K562 (cell line): ENCODE measurements around the gene MKLN1. TPM values are rescaled to one million over a fixed set of nuclear protein-coding genes. Genes with fewer than 3 reads are reported as not detected.

ENCODE experiments used
- CTCF ChIP-seq, 3 experiments: IDR thresholded peaks in 2 of 3; conservative IDR thresholded peaks in 1 of 3; 2 replicates each; pipeline ENCODE4 v1.5.1; 2011 to 2012; ENCODE audit warnings: low read length in 3 of 3, mild to moderate bottlenecking in 3 of 3, control low read depth in 2 of 3, improper control_type of control experiment in 1 of 3, inconsistent platforms in 1 of 3, low read depth in 1 of 3, mixed read lengths in 1 of 3, moderate library complexity in 1 of 3; ENCODE audit not compliant: insufficient read depth in 2 of 3
- CTCFL ChIP-seq: IDR thresholded peaks from 2 replicates; pipeline ENCODE4 v1.6.1; 2011; ENCODE audit warnings: borderline replicate concordance, low read depth, mild to moderate bottlenecking, moderate library complexity, low read length; ENCODE audit not compliant: insufficient read depth, poor library complexity, severe bottlenecking
- DIDO1 ChIP-seq: fragments of 450-650 bp; IDR thresholded peaks from 2 replicates; pipeline ENCODE4 v1.6.1; 2016; ENCODE audit warnings: low read depth, missing biosample characterization, missing genetic modification characterization
- HCFC1 ChIP-seq: IDR thresholded peaks from 2 replicates; pipeline ENCODE4 v1.6.1; 2012; ENCODE audit warnings: low read depth, low read length, improper control_type of control experiment
- HDGF ChIP-seq: fragments of 450-650 bp; IDR thresholded peaks from 2 replicates; pipeline ENCODE4 v1.6.1; 2016
- HES1 ChIP-seq: fragments of 450-650 bp; IDR thresholded peaks from 2 replicates; pipeline ENCODE4 v1.6.1; 2016; ENCODE audit warnings: low read depth, mild to moderate bottlenecking, moderate library complexity
- HEY1 ChIP-seq: fragments of 250-450 bp; sonication (Bioruptor Pico); IDR thresholded peaks from 2 replicates; pipeline ENCODE4 v1.5.0; 2020; ENCODE audit warnings: mild to moderate bottlenecking, moderate library complexity, borderline replicate concordance
- NR2C2 ChIP-seq, 2 experiments: fragments of 200-800 bp in 1 of 2; sonication (Bioruptor generic) in 1 of 2; sonication (generic) in 1 of 2; formaldehyde crosslinking in 1 of 2; IDR thresholded peaks; 2 replicates each; pipeline versions ENCODE4 v1.6.1 to v1.8.0; 2016 to 2022; ENCODE audit warnings: mild to moderate bottlenecking in 1 of 2, missing compliant biosample characterization in 1 of 2, missing genetic modification characterization in 1 of 2, missing genetic modification reagents in 1 of 2
- RBBP5 ChIP-seq: fragments of 200-600 bp; sonication (generic); IDR thresholded peaks from 2 replicates; pipeline ENCODE4 v1.6.1; 2012; ENCODE audit warnings: borderline replicate concordance, mild to moderate bottlenecking, low read length, control low read depth, inconsistent platforms; ENCODE audit not compliant: insufficient read depth, poor library complexity, severe bottlenecking
- ZMIZ1 ChIP-seq, 2 experiments: fragments of 150-350 bp in 1 of 2; IDR thresholded peaks; 2 replicates each; pipeline ENCODE4 v1.6.1; 2012 to 2016; ENCODE audit warnings: low read depth in 2 of 2, low read length in 2 of 2, mild to moderate bottlenecking in 1 of 2, moderate library complexity in 1 of 2
- ZNF384 ChIP-seq: IDR thresholded peaks from 2 replicates; pipeline ENCODE4 v1.6.1; 2012; ENCODE audit warnings: low read depth, low read length, improper control_type of control experiment
- ZNF395 ChIP-seq: fragments of 200-800 bp; sonication (Bioruptor generic); IDR thresholded peaks from 2 replicates; pipeline ENCODE4 v1.6.1; 2017; ENCODE audit warnings: missing genetic modification characterization, missing compliant biosample characterization
- ZNF41 ChIP-seq: fragments of 250-450 bp; sonication (Bioruptor Pico); conservative IDR thresholded peaks from 2 replicates; pipeline ENCODE4 v1.4.0; 2020; ENCODE audit warnings: mild to moderate bottlenecking
- polyA plus RNA-seq, 8 experiments: library from polyadenylated mRNA; depleted of rRNA in 4 of 8; stranded (reverse) in 5 of 8; unstranded in 3 of 8; fragments of >200 nt; fragmentation: Nextera tagmentation in 2 of 8; fragmentation: Illumina TruSeq in 1 of 8; extraction: Ambion mirVana in 2 of 8; extraction: Trizol in 1 of 8; gene quantifications; 2 replicates each; pipeline versions ENCODE4 v1.2.1 to v1.2.3, GENCODE V29; 2011 to 2014; ENCODE audit warnings: inconsistent platforms in 1 of 8, missing spikeins in 1 of 8
- total RNA-seq, 7 experiments: library from RNA; depleted of rRNA in 6 of 7; stranded (reverse); fragments of >200 nt in 6 of 7; fragmentation: Illumina TruSeq in 2 of 7; extraction: Trizol in 2 of 7; gene quantifications; 2 replicates each; pipeline versions ENCODE4 v1.2.1 to v1.2.3, GENCODE V29; 2011 to 2021; ENCODE audit warnings: low replicate concordance in 1 of 7

Gene MKLN1
- total and polyA plus RNA-seq, 9 of the 15 experiments (the other 6 are each of a cell fraction or from before 2014, with no cell fraction given), result 18.6 to 80.4 (median 56.0) TPM

GRCh38 chr7:131544449-131545301, 217.0 kb downstream of the MKLN1 start (continued):
- TF ChIP-seq CTCF (IDR thresholded peaks at IDR 0.05 in 2 of 3, conservative IDR thresholded peaks at IDR 0.05 in 1 of 3; ENCODE audit: insufficient read depth in 2 of 3, low read depth in 1 of 3, low read length in 3 of 3) (peak; percentile 84 to 99 (median 99)), ZNF395 (CRISPR knock-in tag) (no peak), ZMIZ1 (IDR thresholded peaks at IDR 0.05; ENCODE audit: low read depth in 2 of 2, low read length in 2 of 2) (0 out of 4 replicates have a peak, but pooled peaks of 1 of the 2 experiments have one; percentile 25), HCFC1 (0 out of 2 replicates have a peak, but pooled peaks have one; percentile 32), ZNF41 (CRISPR knock-in tag) (peak; percentile 83), CTCFL (peak; percentile 57), RBBP5 (no peak), NR2C2 (CRISPR knock-in tag; IDR thresholded peaks at IDR 0.05) (no peak), NR2C2 (tag; IDR thresholded peaks at IDR 0.05) (0 out of 2 replicates have a peak, but pooled peaks have one; percentile 16), HDGF (0 out of 2 replicates have a peak, but pooled peaks have one; percentile 27), HEY1 (CRISPR knock-in tag) (no peak), ZNF384 (0 out of 2 replicates have a peak, but pooled peaks have one; percentile 27), DIDO1 (tag) (no peak; the same call in 1 of the 2 replicates), HES1 (no peak)
